Activated B cell treated with CpG ODN at 0.5 μM for 24 hours (primary cell): ENCODE data around the gene RPIA. TPM values are rescaled to one million over a fixed set of nuclear protein-coding genes. Genes with fewer than 3 reads are reported as not detected.

ENCODE experiments used
- ATAC-seq: fragments of 200-7000 bp; cut with Tn5 transposase; one replicate; pipeline ENCODE4 v1.10.0; 2021; ENCODE audit warnings: low read depth, mild to moderate bottlenecking, moderate library complexity
- CTCF ChIA-PET: fragments of 350-600 bp; sonication (Branson Sonifier 250); formaldehyde crosslinking; loops from one replicate; lab custom pipeline; 2021; ENCODE audit warnings: antibody characterized with exemption; lab: Charles Lee
- POLR2A ChIA-PET: fragments of 350-600 bp; sonication (Branson Sonifier 250); formaldehyde crosslinking; loops from one replicate; lab custom pipeline; 2021; ENCODE audit warnings: antibody characterized with exemption; lab: Charles Lee
- DNase-seq: peaks from one replicate; pipeline ENCODE4 v3.0.0; 2022
- H3K27ac Mint-ChIP-seq: one replicate; pipeline ENCODE4 v1.8.0; 2020; ENCODE audit warnings: mixed read lengths
- H3K27me3 Mint-ChIP-seq: one replicate; pipeline ENCODE4 v1.8.0; 2021; ENCODE audit warnings: mixed read lengths
- H3K36me3 Mint-ChIP-seq: one replicate; pipeline ENCODE4 v1.8.0; 2021; ENCODE audit warnings: low read depth, mixed read lengths
- H3K4me1 Mint-ChIP-seq: one replicate; pipeline ENCODE4 v1.8.0; 2021; ENCODE audit warnings: mixed read lengths
- H3K4me3 Mint-ChIP-seq: one replicate; pipeline ENCODE4 v1.8.0; 2020; ENCODE audit warnings: mild to moderate bottlenecking, mixed read lengths
- H3K9me3 Mint-ChIP-seq: one replicate; pipeline ENCODE4 v1.8.0; 2020; ENCODE audit warnings: mixed read lengths
- CTCF ChIP-seq: fragments of 200-600 bp; IDR thresholded peaks from one replicate; pipeline ENCODE4 v1.8.0; 2022; ENCODE audit warnings: antibody characterized with exemption, mild to moderate bottlenecking
- intact Hi-C: fragments of 100-400 bp; cut with micrococcal nuclease; formaldehyde crosslinking; loops from one replicate; pipeline ENCODE4 v1.15.1; 2024
- total RNA-seq: library from RNA; stranded (reverse); gene quantifications from 2 replicates; pipeline ENCODE4 v1.2.3, GENCODE V29; 2022

The RPIA gene
- total RNA-seq, 1 donor from 2014 or later, result 35.9 TPM

- POLR2A ChIA-PET, result interaction anchor here (0.6 to 2.0 kb wide), 4 partner anchors 20 to 165 kb away, joined by 3 to 8 read pairs (median 4); no protein-coding TSS in a partner anchor
Measured at GRCh38 chr2:88692187-88692586, 714 bp downstream of the RPIA start.

GRCh38 chr2:88693911-88694414 lies 2.5 kb downstream of the RPIA start:
- intact Hi-C loops, result no loop called here
- no peak for TF ChIP-seq CTCF
- Mint-ChIP-seq H3K4me1 (peaks cover 35% of the 10 kb centered on the region), H3K4me3 (no peak overlapping the region), H3K36me3 (peaks cover 18% of the 10 kb centered on the region), H3K9me3 (no peaks in the 10 kb centered on the region), H3K27me3 (no peaks in the 10 kb centered on the region), H3K27ac (no peak overlapping the region)
- DNase-seq (no peak), ATAC-seq (no peak)
- CTCF ChIA-PET, result interaction anchor here (3.4 kb wide), 1 partner anchor 24 kb away, joined by 10 read pairs; no protein-coding TSS in a partner anchor
- POLR2A ChIA-PET, result interaction anchor here (1.6 kb wide), 1 partner anchor 66 kb away, joined by 3 read pairs; the partner anchor contains the start of gene EIF2AK3

More at GRCh38 chr2:88692187-88692586, 714 bp downstream of the RPIA start:
- H3K27me3 Mint-ChIP-seq, result no peaks in the 10 kb centered on the region
- intact Hi-C loops, result no loop called here
- H3K27ac Mint-ChIP-seq, result peak overlapping the region; percentile 86
- CTCF ChIA-PET, result interaction anchor here (1.0 to 3.4 kb wide), 7 partner anchors 20 to 101 kb away, joined by 3 to 10 read pairs (median 4); no protein-coding TSS in a partner anchor
- ATAC-seq, result no peak
- TF ChIP-seq CTCF, result no peak
- peaks cover 11% of the 10 kb centered on the region for H3K36me3 Mint-ChIP-seq
- DNase-seq, result peak; percentile 21
- H3K9me3 Mint-ChIP-seq, result no peaks in the 10 kb centered on the region
- peaks cover 42% of the 10 kb centered on the region for H3K4me1 Mint-ChIP-seq
- peak overlapping the region; percentile 96 for H3K4me3 Mint-ChIP-seq

GRCh38 chr2:88696611-88697010 lies 5.1 kb downstream of the RPIA start:
- ChIA-PET POLR2A (no interaction called here), CTCF (no interaction called here)
- no peak for TF ChIP-seq CTCF
- Mint-ChIP-seq H3K4me1 (peaks cover 20% of the 10 kb centered on the region), H3K4me3 (no peak overlapping the region), H3K27ac (no peak overlapping the region), H3K27me3 (no peaks in the 10 kb centered on the region), H3K36me3 (peaks cover 36% of the 10 kb centered on the region), H3K9me3 (no peaks in the 10 kb centered on the region)
- intact Hi-C loops, result no loop called here
- ATAC-seq, result no peak
- DNase-seq, result no peak

- no peak for TF ChIP-seq CTCF
- no peaks in the 10 kb centered on the region for H3K27me3 Mint-ChIP-seq
- no peak for ATAC-seq
- peaks cover 39% of the 10 kb centered on the region for H3K36me3 Mint-ChIP-seq
- DNase-seq, result no peak
- CTCF ChIA-PET, result no interaction called here
- no peak overlapping the region for H3K4me3 Mint-ChIP-seq
- intact Hi-C loops, result no loop called here
- no peak overlapping the region for H3K27ac Mint-ChIP-seq
- H3K9me3 Mint-ChIP-seq, result no peaks in the 10 kb centered on the region
- peaks cover 13% of the 10 kb centered on the region for H3K4me1 Mint-ChIP-seq
- POLR2A ChIA-PET, result interaction anchor here (1.1 kb wide), 1 partner anchor 158 kb away, joined by 3 read pairs; no protein-coding TSS in a partner anchor
Measured at GRCh38 chr2:88697370-88698026, 6.0 kb downstream of the RPIA start.

- Mint-ChIP-seq H3K36me3 (peaks cover 44% of the 10 kb centered on the region), H3K4me1 (peaks cover 8% of the 10 kb centered on the region), H3K9me3 (no peaks in the 10 kb centered on the region), H3K4me3 (no peak overlapping the region), H3K27me3 (no peaks in the 10 kb centered on the region), H3K27ac (no peak overlapping the region)
- CTCF ChIA-PET, result no interaction called here
- ATAC-seq, result no peak
- no peak for TF ChIP-seq CTCF
- intact Hi-C loops, result no loop called here
- no peak for DNase-seq
- POLR2A ChIA-PET, result interaction anchor here (1.1 kb wide), 1 partner anchor 158 kb away, joined by 3 read pairs; no protein-coding TSS in a partner anchor
Measured at GRCh38 chr2:88698027-88698413, 6.5 kb downstream of the RPIA start.
